Stimulated activated CD4-positive, alpha-beta T cell treated with anti-CD3 and anti-CD28 coated beads, Interleukin-4, amount 100 ng/mL, for 1 hour (primary cell): ENCODE measurements around the gene NEDD4L.
"Not testable (repeated sequence)": the region's sequence is repeated elsewhere in the genome, so short reads cannot be mapped to it uniquely, and the experiment has no call there.

Experiments used
- DNase-seq: peaks from one replicate; pipeline ENCODE4 v3.0.0-alpha.2; 2020

The NEDD4L gene

GRCh38 chr18:58272779-58273435 lies 228.9 kb downstream of the NEDD4L start:
- no peak for DNase-seq

GRCh38 chr18:58275176-58275575 lies 231.2 kb downstream of the NEDD4L start:
- DNase-seq, result no peak

DNA sequence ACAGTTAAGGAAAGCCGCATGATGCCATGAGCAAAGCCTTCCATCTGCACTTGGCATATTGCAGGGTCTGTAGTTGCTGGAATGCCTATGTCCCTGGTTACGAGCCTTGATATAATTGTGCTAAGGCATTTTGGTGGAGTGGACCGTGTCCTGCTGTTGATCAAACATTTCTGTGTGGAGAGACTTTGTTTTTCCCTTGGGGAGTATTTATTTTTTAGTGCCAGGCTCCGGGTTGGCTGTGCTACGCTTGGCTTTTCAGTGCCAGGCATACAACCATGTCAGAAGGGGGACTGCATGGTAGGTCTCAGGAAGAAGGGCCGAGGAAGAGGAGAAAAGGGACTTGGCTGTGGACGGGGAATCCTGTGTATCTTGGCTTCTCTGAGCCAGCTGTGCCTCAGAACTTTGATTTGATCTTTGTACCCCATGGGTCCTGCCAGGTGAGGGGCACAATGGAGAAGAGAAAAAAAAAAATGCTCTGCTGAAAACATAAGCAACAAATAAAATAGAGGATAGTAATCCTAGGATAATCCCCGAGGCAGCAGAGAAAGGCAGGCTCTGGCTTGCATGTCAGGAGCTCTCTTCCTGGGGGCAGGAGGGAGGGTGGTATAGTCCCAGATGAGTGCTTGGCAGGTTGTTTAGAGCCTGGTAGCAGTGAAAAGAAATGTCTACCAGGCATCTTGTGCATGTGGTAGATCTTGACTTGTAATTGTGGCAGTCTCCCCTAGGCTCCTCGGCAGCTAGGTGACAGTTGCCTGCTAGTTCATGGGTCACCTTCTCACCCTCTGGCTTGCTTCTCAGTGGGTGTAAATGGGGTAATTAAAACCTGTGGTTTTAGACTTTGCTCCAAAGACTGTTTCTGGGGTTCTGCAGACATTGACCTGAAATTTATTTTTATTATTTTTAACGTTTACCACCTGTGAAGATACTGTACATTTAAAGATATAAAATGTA lies 233.0 kb downstream of the NEDD4L start:
- no peak for DNase-seq

GRCh38 chr18:58279504-58280175 lies 235.6 kb downstream of the NEDD4L start:
- DNase-seq, result no peak

- DNase-seq, result no peak
Measured at GRCh38 chr18:58280191-58280590, 236.2 kb downstream of the NEDD4L start.

DNA sequence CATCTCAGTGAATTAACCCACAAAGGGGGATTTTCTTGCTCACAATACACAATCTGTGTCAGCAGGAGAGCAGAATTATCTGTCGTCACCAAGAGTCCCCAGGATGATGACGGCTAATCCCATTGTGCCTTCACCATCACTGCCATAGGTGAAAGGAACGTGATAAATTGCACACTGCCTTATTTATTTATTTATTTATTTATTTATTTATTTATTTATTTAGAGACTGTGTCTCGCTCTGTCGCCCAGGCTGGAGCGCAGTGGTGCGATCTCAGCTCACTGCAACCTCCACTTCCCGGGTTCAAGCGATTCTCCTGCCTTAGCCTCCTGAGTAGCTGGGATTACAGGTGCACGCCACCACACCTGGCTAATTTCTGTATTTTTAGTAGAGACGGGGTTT lies 238.8 kb downstream of the NEDD4L start:
- not testable (repeated sequence) for DNase-seq

DNA sequence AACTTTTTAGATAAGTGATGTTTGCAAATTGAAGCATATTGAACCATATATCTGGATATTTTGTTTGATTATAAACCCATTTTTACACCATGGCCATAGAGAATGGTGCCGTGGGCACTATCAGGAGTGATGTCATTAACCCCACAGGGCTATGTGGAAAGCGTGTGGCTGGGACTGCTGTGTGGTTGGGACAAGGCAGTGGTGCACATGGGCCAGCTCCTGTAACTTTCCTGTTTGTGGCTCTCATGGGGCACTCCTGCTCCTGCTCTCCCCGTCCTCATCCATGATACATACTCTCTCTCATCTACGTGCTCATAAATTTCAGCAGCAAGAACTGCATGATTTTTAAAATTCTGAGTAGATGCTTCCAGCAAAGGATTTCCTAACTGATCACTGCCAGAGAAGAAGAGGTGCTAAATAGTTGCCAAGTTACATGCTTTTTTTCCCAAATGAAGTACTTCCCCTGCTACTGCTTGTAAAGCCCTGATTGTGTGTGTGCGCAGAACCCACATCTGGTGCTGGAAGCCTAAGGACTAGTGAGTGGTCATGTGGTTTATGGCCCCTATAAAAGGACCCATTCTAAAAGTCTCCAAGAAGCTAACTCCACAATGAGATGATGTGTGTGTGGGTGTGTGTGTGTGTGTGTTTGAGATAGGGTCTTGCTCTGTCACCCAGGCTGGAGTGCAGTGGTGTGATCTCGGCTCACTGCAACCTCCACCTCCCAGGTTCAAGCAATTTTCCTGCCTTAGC lies 240.8 kb downstream of the NEDD4L start:
- DNase-seq, result no peak

DNA sequence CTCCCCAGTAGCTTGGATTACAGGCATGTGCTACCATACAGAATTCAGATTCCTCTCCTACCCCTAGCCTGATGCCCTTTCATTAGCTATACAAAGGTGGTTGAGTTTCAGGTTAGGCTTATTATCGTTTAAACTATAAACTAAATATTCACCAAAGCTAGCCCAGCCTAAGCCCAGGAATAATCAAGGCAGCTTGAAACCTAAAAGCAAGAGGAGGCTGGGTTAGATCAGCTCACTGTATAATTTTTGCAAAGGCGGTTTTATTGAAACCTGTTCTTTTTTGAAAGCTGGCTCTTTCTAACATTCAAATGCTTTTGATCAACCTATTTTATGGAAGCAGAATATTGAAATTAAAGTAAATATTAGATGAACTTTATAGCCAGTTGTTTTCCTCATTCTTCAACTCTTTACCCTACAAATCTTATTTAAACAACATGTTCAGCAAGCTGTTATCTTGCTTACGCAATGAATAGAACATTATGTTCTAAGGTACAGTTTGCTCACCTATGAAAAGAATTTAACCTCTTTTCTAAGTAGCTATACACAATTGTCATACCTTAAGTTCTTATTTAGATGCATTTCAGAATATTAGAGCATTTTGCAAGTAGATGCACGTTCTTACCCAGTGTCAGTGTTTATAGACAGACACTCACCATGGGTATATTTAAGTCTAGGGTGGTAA lies 241.6 kb downstream of the NEDD4L start:
- DNase-seq, result no peak

GRCh38 chr18:58286632-58287352 lies 242.8 kb downstream of the NEDD4L start:
- no peak for DNase-seq

DNA sequence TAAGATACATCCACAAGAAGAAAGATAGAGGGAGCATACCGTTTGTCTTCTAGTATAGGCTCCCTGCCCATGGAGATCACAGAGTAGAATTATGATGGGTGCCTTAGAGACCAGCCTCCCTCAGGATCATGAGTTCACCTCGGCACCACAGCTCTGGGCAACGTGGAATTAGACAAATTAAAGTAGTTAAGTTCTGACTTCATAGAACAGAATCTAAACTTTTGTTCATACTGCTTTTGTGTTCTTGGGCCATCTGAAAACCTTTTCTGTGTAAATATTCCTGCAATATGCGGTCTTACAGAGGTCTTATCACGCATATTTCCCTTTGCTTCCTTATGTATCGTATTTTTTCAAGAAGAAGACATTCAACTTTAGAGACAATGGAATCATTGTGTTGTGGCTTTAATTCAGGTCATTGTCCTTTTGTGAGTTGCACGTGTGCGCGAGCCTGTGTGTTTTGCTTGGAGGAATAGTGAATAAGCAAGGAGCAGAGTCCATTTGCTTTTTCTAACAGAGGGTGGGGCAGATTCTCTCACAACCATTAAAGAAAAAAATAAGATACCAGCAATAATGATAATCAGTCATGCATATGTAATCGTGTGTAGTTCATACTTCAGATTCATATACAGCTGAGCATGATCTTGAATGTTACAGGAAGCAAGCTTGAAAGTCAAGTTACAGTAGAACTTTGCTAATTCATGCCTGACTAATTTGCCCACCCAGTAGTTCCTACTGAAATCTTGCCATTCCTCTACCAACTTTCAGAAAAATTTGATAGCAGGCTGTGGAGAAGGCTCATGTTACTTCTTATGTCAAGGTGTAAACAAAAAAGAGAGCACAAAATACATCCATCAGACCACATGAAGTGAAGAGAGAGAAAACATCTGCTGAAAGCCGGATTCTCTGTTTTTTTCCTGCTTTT lies 243.6 kb downstream of the NEDD4L start:
- no peak for DNase-seq

DNA sequence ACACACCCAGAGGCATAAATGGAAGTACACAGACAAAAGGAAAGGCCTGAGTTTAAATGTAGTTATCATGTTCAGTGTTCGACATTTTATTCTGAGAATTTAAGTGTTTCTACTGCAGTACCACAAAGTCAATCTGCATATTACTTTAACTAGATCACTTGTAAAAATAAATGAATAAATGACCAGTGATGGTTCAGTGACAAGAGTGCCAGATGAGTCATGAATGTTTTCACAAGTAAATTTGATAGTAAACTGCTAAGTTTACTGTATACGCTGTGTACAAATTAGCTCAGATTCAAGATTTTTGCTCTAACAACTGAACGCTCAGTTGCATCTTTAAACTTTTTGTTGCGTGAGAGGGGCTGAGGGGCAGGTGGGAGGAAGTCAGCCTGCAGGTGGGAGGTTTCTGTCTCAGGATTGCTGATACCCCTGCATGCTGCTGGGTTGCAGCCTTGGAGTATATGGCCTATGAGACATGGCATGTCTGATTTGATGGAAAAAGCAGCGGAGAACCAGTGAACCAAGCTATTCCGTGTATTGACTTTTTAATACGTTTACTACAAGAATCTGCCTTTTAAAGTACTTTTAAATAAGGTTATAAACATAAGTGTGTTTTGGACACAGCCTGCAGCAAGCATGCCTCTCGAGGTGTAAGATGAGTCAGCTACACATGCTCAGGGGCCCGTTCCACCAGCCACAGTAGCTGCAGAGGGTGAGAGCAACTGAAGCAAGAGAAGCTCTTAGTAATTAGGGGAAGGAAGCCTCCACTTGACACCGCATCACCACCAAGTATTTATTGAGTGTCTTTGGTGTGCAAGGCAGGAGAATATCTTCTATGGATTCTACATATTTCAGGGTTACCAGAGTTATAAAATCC lies 245.1 kb downstream of the NEDD4L start:
- DNase-seq, result no peak

- no peak for DNase-seq
Measured at GRCh38 chr18:58290116-58290695, 246.2 kb downstream of the NEDD4L start.

- DNase-seq, result no peak
Measured at GRCh38 chr18:58291131-58291530, 247.1 kb downstream of the NEDD4L start.

DNA sequence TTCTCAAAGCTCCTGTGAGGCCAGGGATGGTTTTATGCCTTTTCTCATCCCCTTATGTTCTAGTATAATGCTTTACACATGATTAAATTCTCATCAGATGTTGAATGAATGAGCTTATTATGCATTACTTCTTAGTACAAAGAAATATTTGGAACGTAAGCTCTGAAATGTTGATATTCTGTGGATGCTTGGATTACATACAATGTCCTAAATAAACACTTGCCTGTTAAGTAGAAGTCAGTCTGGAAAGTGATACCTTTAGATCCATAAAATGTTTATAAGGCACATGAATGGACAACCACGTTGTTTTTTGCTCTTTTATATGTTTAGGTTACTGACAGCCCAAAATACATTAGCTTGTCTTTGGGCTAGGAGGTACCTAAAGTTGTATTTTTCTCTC lies 248.6 kb downstream of the NEDD4L start:
- no peak for DNase-seq

DNA sequence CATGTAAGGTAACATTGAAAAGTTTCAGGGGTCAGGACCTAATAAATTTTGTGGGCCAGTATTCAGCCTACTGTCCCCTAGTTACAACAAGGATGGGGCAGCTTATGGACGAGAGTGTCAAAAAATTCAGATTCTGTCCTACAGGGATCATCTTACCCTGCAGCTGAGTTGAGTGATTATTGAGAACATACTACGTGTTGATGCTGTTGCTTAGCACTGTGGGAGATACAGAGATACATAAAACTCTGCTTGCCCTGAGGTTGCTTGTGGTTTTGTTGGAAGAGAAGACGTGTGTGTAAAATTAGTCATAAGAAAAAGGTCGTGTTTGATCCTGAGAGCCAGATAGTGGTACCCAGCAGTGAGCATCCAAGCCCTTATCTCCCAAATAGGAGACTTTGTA lies 253.2 kb downstream of the NEDD4L start:
- DNase-seq, result no peak

GRCh38 chr18:58298251-58299134 lies 254.5 kb downstream of the NEDD4L start:
- DNase-seq, result no peak

GRCh38 chr18:58299135-58299473 lies 255.1 kb downstream of the NEDD4L start:
- no peak for DNase-seq

DNA sequence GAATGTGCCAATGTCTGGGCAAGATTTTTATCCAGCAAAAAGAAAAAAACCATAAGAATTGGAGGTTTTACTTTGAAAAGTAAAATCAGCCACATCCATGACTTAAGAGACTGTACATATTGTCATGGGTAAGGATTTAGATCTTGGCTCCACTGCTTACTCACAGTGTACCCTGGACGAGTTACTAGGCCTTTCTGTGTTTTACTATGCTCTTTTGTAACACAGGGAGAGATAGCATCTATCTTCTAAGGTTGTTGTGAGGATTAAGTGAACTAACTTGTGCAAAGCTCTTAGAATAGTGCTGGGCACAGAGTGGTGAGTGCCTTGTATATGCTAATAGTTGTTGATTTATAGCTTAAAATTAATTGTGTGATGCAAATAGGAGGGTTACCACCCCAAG lies 255.9 kb downstream of the NEDD4L start:
- DNase-seq, result no peak
